Stimulated activated naive CD4-positive, alpha-beta T cell treated with Interleukin-2 at 50 U/mL for 16 hours (primary cell): Measurements from ENCODE around the gene LETM1.

Experiments
- DNase-seq: peaks from one replicate; lab custom pipeline; 2025; lab: John Stamatoyannopoulos, UW

LETM1 gene

DNA sequence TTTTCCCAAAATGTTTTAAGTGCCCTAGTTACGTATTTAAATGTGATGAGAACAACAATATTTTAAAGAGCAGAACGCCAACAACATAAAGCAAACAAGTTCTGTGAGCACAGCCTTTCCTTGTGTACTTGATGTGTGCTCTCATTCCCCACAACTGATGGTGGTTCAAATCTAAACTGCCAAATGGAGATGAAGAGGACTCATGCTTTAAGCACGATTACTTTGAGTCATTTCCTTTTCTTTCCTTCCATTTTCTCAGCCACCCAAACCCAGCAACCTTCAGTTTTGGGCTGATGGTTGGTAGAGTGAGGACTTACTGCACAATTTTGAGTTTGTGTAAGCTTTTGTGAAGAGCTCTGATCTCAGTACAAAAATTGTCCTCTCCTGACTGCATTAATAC, 16.9 kb upstream of the LETM1 start:
- DNase-seq: no peak

GRCh38 chr4:1871471-1872021, 15.6 kb upstream of the LETM1 start:
- DNase-seq: no peak

DNA sequence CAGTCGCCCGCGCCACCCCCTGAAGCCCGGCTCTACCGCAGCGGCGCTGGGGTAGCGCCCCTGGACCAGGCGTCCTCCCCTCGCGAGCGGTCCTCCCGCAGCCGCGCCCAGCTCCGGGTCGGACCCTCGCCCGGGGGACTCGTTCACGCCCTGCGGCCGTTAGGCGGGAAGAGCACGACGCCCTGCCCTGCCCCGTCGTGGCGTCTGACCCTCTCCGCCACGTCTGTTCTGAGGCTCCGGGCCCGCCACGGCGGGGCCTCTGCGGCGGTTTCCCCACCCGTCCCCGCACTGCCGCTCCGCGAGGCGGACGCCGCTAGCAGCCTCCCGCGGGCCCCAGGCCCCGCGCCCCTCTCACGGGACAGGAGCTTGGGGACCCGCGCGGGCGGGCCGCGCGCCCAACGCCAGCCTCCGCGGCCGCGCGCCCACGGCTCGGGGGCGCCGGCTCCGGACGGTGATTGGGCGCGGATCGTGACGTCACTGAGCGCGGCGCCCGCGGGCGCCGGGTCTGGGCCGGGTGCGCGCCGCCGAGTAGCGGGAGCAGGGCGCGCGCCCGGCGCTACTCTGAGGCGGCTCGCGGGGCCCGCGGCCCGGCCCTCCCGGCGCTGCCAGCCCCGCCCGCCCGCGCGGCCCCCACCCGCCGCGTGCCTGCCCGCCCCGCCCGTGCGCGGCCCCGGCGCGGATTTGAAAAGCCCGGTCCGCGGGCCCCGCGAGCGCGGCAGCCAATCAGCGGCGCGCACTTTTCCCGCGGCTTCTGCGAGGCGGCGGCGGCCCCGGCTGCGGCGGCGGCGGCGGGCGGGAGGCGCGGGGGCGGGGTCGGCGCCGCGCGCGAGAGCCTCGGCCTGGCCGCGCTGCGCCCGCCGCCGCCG, 14.9 kb upstream of the LETM1 start, which contains the start of gene NSD2:
Gene NSD2, plus strand, starts transcription at position 816 of the 866 bp plus-strand sequence. CDS start 29,262 bp downstream, outside the sequence.
- DNase-seq: peak; percentile 84

DNA sequence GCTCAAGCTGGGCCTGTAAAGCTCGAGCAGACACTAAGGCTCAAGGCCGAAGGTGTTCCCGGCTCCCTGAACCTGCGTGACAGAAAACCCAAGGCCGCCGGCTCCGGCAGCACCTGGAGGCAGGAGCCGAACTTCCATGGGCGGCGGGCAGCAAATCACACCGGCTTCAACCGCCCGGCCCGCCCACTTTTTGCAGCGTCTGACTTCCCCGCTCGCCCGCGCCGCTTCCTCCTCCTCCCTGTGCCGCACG, 14.3 kb upstream of the LETM1 start:
- DNase-seq: peak; percentile 83

- no peak for DNase-seq
Measured at GRCh38 chr4:1869530-1870327, 13.8 kb upstream of the LETM1 start.

DNA sequence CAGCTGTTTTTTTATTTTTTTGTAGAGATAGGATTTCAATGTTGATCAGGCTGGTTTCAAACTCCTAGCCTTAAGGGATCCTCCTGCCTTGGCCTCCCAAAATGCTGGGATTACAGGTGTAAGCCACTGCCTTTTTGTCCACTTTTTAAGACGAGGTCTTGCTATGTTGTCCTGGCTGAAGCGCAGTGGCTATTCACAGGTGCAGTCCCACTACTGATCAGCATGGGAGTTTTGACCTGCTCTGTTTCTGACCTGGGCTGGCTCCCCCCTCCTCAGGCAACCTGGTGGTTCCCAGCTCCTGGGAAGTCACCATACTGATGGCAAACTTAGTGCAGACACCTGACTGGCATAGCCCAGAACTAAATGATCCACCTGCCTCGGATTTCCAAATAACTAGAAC, 13.0 kb upstream of the LETM1 start:
- no peak for DNase-seq

GRCh38 chr4:1868293-1868692, 12.3 kb upstream of the LETM1 start:
- no peak for DNase-seq

DNA sequence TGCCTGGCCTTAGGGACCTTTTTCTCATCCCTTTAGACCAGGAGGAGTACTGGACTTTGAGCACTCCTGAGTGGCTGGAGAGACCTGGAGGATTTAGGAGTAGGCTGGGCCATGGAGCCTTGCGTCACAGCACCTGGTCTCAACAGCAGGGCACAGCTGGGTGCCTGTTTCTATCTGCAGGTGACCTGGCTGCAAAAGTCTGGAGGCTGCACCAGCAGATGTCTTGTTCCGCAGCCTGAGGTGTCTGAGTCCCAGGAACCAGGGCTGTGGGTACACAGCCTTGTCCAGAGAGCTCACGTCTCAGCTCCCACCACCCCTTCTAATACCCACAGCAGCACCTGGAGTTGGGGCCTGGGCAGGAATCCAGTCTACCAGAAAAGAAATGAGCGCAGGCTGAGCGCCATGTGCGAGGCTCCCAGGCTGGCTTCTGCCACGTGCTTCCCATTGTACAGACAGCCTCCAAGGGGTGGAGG, 10.3 kb upstream of the LETM1 start:
- no peak for DNase-seq

GRCh38 chr4:1864076-1865008, 8.4 kb upstream of the LETM1 start:
- no peak for DNase-seq

GRCh38 chr4:1863297-1864033, 7.5 kb upstream of the LETM1 start:
- DNase-seq: no peak

- no peak for DNase-seq
Measured at GRCh38 chr4:1862961-1863296, 7.0 kb upstream of the LETM1 start.

DNA sequence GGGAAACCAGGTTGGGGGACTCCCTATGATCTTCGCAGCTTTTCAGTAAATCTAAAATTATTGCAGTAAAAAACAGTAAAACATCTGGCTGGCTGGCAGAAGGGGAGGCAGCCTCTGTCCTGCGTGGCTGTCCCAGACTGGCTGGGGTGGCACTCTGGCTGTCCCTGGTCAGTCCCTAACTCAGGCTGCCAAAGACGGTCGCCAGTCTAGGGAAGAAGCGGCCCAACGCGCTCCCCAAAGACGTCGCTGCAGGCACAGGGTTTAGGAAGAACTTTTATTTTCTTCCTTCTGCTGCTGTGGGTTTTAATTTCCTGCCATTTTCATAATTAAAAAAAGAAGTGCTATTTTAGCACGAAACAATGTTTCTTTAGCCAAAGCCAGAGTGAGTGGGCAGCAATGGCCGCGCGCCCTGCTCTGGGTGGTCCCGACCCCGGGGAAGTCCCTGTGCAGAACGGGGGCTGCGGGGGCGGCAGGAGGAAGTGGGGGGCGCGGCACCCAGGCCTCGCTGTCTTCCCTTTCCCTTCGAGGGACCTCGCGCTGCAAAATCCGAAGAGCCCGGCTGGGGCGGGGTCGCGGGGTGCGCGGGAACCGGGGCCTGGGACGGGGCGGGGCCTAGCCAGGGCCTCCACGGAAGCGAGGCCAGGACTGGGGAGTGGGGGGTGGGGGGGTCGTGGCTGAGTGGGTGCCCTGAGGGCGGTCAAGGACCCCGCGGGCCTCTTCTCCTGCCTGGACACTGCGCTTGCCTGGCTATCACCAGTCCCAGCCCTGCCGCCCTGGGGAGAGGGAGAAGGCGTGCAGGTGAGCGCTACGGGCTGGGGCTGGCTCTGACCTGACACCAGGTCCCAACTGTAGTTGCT, 6.3 kb upstream of the LETM1 start:
- no peak for DNase-seq

DNA sequence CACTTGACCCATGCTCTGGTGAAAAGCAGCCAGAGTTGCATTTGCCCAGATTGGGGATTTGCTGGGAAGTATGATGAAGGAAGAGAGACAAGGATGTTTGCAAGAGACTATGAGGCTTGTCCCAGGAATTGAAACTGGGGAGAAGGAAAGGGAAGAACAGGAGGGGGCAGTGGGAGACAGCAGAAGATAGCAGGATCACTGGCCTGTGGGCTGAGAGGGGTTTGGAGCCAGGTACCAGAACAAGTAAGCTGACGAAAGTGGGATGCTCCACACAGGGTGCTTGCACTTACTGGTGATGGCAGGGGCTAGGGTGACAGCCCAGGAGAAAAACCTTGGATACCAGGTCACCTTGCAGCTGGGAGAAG, 3.4 kb upstream of the LETM1 start:
- DNase-seq: no peak

GRCh38 chr4:1857931-1858330, 2.0 kb upstream of the LETM1 start:
- no peak for DNase-seq

DNA sequence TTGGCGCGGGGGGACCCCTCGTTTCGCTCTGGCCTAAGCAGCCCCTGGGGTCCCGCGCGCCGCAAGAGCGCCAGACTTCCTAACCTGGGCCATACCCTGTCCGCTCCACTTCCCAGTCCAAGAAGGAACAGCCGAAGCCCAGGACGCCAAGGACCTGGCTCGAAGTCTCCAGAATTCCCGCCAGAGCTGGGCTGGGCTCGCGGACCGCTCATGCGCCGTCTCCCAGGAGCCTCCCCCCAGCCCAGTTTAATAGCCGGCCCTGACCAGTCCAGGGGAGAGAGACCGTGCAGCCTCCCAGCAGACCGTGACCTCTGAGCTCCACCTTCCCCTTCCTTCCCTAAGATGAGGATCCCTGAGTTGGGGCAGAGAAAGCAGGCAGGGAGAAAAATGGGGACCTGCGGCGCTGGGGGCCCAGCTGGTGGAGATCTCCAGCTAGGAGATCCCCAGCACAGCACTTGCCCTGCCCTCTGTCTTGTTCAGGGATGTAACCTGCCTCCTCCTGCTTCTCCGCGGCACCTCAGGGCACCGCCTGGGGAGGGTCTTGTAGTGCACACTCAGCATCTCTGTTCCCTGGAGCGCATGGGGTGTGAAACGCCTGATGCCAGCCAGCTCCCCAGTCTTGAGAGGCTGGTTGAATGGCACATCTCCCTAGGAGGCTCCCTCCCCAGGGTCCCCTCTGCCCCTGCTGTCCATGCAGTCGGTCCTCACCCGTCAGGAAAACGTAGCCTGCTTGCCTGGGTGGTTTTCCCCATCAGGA, 1.2 kb upstream of the LETM1 start:
- no peak for DNase-seq

DNA sequence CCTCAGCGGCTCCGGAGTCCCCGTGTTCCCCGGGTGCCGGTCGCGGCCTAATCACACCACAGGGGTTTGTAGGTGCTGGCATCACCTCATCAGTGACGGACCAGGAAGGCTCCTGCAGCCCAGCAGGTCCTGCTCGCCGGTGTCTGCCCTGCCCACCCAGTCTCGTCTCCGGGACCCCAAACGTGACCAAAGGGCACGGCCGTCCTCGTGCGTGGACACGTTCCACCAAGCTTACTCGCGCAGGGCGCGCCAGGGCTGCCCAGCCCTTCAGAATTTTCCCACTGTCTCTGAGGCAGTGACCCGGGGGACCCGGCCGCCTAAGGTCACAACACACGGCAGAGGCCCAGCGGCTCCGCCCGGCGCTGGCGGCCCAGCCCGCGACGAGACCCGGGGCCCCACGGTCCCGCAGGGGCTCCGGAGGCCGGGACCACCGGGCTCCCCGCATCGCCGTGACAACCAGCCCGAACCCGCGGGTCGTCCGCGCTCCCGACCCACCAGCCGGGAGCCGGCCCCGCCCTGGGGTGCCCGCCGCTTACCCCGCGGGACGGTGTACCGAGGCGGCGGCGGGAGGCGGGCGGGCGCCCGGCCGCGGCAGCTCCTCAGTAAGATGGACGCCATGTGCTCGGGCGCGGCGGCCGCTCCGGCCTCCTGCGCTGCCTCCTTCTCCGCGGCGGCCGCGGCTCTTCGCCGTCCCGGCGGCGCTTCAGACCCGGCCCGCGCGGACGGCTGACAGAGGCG, 454 bp downstream of the LETM1 start:
- no peak for DNase-seq

- no peak for DNase-seq
Measured at GRCh38 chr4:1854752-1855151, 1.2 kb downstream of the LETM1 start.

- no peak for DNase-seq
Measured at GRCh38 chr4:1852904-1853623, 2.9 kb downstream of the LETM1 start.
